B cell (primary cell): ENCODE data around the gene LHX1.

Experiments
- EZH2 ChIP-seq: IDR thresholded peaks from 2 replicates; pipeline ENCODE4 v1.6.1; 2012; ENCODE audit warnings: borderline replicate concordance, low read depth, mild to moderate bottlenecking, moderate library complexity, low read length; ENCODE audit not compliant: insufficient read depth, poor library complexity, severe bottlenecking
- TF ChIP-seq, protein P1 (sequence below): fragments of 200-600 bp; IDR thresholded peaks from one replicate; pipeline ENCODE4 v1.8.0; 2022; ENCODE audit warnings: antibody characterized with exemption, mild to moderate bottlenecking

DNA sequence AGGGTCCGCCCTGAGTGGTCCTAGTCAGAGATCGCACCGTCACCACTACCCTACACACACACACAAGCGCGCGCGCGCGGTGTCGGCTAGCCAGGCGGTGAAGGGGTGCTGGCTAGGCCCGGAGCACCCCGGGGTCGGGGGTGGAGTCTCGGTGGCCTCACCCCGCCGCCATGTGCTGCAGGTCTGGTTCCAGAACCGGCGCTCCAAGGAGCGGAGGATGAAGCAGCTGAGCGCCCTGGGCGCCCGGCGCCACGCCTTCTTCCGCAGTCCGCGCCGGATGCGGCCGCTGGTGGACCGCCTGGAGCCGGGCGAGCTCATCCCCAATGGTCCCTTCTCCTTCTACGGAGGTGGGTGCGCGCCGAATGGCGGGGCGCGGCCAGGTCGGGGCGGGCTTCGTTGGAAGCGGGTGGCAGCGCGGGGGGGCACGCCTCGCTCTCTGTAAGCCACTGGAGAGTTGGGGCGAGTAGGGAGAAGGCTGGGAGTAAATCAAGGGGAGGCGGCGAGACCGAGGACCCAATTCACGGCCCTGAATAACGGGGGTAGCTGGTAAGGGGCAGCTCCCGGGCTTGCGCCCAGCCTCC is 4.8 kb downstream of the LHX1 start:
- TF ChIP-seq, protein P1, sequence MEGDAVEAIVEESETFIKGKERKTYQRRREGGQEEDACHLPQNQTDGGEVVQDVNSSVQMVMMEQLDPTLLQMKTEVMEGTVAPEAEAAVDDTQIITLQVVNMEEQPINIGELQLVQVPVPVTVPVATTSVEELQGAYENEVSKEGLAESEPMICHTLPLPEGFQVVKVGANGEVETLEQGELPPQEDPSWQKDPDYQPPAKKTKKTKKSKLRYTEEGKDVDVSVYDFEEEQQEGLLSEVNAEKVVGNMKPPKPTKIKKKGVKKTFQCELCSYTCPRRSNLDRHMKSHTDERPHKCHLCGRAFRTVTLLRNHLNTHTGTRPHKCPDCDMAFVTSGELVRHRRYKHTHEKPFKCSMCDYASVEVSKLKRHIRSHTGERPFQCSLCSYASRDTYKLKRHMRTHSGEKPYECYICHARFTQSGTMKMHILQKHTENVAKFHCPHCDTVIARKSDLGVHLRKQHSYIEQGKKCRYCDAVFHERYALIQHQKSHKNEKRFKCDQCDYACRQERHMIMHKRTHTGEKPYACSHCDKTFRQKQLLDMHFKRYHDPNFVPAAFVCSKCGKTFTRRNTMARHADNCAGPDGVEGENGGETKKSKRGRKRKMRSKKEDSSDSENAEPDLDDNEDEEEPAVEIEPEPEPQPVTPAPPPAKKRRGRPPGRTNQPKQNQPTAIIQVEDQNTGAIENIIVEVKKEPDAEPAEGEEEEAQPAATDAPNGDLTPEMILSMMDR, result no peak
- no peak for TF ChIP-seq EZH2
